GM19240 (cell line): ENCODE results near the gene KIF26B.

Source experiments
- DNase-seq: peaks from one replicate; pipeline ENCODE4 v3.0.0; 2011; ENCODE audit warnings: low spot score; ENCODE audit not compliant: insufficient read length

Gene KIF26B

DNA sequence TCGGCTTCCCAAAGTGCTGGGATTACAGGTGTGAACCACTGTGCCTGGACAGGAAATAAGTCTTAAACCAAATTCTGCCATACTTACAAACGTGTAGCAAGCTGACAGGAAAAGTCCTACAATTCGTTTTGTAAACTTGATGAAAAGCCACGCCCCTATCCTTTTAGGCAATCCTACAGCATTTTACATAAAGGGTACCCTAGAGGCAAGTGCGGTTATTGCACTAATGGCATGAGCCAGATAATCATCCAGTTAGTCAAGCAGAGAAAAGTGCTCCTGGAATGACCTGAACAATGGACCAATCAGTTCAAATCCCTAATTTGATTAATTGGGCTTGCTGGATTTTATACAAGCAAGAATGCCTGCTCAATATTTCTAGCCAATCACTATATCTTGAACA lies 338.2 kb downstream of the KIF26B start:
- DNase-seq = no peak

DNA sequence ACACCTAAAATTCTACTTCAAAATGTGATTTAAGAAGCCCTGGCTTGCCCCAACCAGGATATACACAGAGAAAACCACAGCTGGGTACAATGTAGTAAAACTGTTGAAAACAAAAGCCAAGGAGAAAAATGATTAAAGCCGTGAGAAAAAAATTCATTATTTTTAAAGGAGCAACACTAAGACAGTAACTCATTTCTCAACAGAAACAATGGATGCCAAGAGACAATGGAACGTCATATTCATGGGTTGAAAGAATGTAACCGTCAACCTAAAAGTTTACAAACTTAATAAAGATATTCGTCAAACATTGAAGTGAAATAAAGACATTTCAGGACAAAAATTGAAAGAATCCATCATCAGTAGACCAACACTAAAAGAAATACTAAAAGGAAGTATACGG lies 340.9 kb downstream of the KIF26B start:
- no peak for DNase-seq

DNA sequence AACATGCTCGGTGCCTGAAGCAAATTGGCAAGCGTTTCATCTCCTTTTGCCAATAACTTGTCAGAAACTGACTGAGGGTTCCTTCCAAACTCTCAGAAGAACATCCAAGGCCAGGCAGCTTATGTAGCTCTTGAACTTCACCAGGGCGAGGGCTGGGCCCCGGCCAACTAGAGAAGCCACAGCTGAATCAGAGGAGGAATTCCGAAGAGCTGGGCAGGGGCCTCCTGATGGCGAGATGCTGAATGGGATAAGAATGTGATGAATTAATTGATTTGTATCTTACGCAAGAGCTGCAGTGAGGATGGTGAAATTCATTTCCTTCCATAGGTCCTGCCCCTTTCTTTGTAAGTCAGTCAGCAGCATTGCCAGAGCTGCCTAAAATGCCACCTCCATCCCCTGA lies 345.8 kb downstream of the KIF26B start:
- no peak for DNase-seq

DNA sequence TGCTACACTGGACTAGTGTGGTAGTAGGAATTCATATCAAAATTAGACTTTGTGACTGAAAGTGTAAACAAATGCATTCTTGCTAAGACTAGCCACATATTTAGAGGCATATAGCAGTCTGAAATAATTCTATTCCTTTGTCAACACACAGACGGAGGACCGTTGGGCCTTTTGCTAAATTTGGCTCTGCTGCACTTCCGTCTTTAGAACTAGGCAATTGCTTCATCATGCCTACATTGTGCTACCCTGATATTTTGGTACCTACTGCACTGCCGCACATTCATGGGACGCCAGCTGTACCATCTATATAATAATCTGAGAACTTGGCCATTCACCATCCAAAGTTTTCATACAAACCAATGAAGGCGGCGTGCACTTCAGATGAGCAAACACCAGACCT lies 346.8 kb downstream of the KIF26B start:
- DNase-seq = no peak

DNA sequence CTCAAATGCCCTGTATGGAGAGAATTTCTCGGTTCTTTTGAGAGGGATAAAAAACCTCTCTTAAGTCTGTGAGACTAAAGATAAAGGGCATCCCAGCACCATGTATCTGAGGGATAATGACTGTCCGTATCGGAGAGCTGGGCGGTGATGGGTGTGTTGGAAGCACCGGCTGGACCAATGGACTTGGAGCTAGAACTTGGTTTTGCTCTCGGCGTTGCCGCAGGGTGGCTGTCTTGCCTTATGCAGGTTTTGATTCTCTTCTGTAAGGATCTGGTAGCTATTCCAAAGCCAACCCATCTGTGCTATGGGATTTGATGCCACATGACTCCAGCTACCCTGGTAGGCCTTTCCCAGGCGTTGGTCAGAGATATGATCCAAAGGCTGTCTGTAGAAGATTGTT lies 348.8 kb downstream of the KIF26B start:
- DNase-seq = no peak

DNA sequence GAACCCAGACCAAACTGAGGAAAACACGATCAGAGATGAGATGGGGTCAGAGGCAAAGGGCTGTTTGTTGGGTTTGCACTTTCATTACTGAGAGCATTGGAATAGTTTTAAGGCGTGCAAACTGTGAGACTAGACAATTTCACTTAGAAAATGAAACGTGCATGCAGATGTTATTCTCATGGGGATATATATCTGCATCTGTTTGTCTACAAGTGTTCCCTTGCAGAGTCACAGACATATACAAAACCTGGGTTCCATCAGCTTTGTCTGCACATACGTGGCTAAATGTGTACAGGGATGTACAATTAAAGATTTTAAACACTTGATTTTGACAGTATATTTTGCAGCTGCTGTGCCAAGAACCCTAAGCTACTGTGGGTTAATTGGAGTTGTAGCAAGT lies 355.4 kb downstream of the KIF26B start:
- DNase-seq = no peak

DNA sequence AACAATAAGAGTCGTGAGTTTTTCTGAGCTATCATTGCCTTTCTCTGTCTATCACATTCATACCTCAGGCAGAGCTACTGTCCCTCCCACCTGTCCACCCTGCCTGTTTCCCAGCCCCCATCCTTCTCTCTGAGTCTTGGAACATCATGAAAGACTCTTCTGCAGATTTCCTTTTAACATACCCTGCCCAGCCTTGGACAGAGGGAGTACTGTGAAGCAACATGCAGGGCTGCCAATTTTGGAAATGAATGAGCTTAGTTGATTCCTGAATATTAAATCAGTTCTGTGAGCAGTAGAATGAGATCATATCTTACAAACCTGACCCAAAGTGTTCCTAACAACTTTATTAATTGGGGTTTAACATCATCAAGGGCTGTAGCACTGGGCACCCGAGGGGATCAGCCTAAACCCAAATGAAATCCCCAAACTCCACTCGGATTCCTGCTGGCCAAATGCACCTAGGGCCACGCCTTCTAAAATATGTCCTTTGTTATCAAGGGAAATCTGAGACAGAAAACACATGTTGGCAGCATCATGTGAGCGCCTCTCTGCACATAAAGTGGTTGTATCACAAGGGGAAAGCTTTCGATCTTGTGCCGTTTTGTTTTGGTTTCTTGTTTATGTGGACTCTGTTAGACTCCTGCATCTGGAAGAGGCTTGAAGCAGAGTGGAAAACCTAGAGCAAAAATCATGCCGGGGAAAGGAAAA lies 357.6 kb downstream of the KIF26B start:
- DNase-seq = no peak

- no peak for DNase-seq
Measured at GRCh38 chr1:245512980-245513578, 358.3 kb downstream of the KIF26B start.

DNA sequence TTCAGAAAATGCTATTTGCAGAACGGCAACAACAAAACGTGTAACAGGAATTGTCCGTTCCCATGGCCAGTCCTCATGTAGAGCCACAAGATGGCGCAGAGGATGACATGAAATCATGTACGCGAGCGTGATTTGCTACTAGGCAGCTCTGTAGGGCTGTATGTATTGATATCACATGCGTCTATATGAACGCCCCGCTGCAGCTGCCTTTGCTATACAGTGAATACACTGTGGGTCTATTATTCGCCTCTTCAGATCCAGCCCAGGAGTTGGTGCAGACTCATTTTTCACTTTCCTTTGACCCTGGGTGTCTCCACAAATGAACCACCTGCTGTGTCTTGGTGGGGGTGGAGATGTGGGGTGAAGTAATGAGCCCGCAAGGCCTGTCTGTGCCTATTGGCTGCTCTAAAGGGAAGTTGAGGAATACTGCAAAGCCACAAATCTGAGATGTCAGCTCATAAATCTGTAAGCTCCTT lies 361.5 kb downstream of the KIF26B start:
- no peak for DNase-seq

DNA sequence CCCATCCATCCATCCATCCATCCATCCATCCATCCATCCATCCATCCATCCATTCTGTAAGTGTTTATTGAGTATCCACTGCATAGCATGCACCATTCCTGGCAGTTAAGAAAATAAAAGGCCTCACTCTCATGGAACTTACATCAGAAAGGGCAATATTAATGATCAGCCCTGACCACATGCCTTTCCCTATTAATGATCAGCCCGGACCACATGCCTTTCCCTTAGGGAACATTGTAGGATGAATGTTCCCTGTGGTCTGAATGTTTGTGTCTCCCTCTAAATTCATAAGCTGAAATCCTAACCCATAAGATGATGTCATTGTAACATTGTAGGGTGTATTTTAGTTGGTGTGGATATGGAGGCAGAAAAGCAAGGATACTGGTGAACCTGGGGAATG lies 365.8 kb downstream of the KIF26B start:
- DNase-seq = no peak

- no peak for DNase-seq
Measured at GRCh38 chr1:245526141-245526540, 371.4 kb downstream of the KIF26B start.

- no peak for DNase-seq
Measured at GRCh38 chr1:245528258-245528635, 373.5 kb downstream of the KIF26B start.

DNA sequence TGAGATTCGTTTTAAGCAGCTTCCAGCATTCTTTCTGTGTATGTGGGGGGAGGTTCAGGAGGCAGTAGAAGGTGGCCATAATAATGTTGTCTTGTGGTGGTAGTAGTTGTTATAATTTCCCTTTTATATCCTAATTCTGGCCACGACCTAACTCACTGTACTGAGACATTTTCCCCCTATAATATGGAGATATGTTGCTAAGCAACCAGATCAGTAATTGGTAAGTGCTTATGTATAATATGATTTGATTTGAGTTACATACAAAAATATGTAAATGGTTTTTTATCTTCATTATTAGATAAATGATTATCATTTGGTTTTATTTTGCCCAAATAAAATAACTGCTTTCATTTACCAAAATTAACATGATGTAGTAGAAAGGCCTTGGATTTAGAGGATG lies 376.2 kb downstream of the KIF26B start:
- no peak for DNase-seq

DNA sequence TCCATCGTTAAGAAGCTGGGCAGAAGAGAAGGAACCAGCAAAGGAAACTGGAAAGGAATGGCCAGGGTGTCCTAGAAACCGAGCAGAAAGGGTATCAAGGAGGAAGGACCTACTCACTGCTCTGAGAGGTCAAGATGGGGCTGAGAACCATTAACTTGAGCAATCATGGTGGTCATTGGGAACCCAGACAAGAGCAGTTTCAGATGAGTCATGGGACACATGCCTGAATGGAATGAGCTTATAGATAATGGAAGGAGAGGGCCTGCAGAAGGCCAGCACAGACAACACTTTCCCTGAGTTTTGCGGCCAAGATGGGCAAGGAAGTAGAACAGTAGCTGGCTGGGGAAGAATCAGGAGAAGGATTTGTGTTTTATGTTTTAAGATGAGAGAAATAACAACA lies 383.2 kb downstream of the KIF26B start:
- DNase-seq = no peak

- no peak for DNase-seq
Measured at GRCh38 chr1:245538671-245539070, 383.9 kb downstream of the KIF26B start.

- no peak for DNase-seq
Measured at GRCh38 chr1:245541369-245541768, 386.6 kb downstream of the KIF26B start.

DNA sequence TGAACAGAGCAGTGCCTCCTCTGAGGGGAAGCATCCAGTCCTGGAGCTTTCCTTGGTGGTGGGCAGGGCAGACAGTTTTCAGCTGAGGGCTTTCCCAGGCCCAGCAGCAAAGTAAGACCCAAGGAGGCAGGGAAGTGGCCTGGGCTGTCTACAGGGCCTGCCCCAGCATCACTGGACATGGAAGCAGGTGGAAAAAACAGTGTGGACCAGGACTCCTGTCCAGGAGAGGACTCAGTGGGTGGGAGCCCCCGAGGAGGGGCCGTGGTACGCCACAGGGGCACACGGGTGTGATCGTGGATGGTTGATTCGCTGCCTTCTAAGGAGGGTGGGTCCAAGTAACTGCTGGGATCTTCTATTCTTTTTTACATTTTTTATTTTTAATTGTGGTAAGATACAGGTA lies 387.6 kb downstream of the KIF26B start:
- no peak for DNase-seq

GRCh38 chr1:245544236-245544635 lies 389.5 kb downstream of the KIF26B start:
- no peak for DNase-seq

DNA sequence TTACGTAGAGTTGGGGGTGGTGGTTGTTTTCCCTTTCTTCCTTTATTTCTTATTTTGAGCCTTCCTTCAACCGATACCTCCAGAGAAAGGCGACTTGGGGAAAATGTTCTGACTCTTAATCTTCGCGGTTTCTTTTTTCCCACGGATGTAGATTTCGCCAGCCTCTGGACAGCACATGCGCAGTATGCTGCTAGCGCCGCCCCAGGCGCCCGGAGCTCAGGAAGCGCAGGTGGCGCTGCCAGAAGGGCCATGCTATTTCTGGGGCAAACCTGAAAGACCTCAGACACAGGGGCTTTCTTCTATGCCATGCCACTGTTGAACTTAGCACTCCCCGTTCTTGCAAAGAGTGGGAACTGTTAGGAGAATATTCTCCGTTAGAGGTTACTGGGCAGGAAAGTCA lies 392.1 kb downstream of the KIF26B start:
- DNase-seq = no peak

DNA sequence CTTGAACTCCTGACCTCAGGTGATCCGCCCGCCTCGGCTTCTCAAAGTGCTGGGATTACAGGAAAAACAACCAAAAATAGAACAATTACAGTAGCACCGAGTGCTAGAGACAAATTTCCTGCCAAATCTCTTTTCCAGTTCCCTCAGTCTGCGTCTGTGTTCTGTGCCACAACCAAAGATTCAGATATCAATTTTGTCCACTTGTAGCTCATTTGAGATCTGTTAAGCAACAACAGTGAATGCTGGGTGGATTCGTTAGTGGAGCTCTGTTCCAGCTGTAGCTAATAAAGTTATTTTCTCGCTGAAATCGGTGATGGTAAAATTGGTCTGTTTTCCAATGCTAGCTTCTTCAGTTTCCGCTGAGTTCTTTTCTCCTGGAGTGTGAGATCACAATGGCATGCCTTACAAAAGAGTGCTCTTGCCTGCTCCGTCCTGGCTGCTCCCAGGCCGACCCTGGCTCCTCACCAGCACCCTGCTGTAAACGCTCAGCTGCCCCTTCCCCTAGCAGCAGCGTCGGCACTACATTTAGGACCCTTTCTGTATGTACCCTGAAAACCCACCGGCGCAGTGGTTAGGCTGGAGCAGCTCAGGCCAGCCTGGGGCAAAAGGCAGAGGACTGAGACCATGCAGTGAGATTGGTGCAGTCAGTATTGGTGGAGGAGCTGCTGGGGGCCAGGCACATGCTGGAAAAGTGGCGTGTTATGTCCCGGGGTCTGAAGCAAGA lies 395.4 kb downstream of the KIF26B start:
- DNase-seq = no peak

- DNase-seq = no peak
Measured at GRCh38 chr1:245550720-245551043, 395.9 kb downstream of the KIF26B start.

DNA sequence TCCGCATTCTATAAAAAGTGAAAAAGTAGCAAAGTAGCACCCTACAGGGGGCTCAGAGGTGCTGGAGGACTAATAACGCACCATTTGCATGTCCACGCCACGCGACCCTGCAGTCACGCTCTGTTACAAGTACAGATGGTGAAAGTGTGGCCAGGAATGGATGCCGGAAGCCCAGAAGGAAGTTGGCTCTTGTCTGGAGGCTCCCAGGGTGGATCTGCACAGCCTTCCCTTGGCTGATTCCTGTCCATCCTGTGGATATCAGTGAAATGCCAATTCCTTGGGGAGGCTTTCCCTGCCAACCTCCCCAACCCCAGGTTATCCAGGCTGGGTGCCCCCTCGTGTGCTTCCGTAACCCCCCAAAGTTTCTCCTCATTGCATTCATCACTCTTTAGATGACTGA lies 396.8 kb downstream of the KIF26B start:
- no peak for DNase-seq

DNA sequence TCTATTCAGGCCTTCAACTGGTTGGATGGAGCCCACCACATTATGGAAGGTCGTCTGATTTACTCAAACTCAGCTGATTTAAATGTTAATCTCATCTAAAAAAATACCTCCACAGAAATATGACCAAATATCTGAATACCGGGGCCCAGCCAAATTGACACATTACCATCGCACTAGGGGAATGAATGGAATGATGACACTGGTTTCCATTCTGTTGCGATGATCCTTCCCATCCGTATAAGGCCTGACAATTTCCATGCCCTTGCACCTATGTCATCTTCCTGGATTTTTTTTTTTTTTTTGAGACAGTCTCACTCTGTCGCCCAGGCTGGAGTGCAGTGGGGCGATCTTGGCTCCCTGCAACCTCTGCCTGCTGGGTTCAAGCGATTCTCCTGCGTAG lies 397.5 kb downstream of the KIF26B start:
- DNase-seq = no peak
